ENCODE measurements around the gene TMEM184B. TPM values are rescaled to one million over a fixed set of nuclear protein-coding genes. Genes with fewer than 3 reads are reported as not detected.
A peak's percentile ranks its signal among the peaks of the same experiment; 100 is the strongest.

The TMEM184B gene
- total RNA-seq, 1 donor from 2014 or later, result 81.0 TPM

DNA sequence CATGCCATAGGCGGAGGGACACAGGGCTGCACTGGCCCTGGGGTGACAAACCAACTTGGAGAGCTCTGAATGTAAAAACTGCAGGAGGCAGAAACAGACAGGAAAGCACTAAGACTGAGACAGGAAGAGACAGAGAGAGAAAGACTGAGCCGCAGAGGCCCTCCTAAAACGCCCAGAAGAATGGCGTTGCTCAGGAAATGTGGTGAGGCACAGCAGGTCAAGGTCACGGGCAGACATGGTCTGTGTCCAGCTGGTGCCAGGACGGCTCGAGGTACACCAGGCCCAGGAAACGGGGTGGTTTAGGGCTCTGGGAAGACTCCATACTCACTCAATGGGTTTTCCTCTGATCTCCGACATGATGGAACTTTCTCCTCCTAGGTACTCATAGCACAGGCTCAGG is 41.9 kb downstream of the TMEM184B start:
- no peak overlapping the region for H3K4me3 Mint-ChIP-seq (ENCODE audit: unreplicated experiment)
- no peak overlapping the region for H3K27ac Mint-ChIP-seq (ENCODE audit: unreplicated experiment)
- H3K36me3 Mint-ChIP-seq (ENCODE audit: unreplicated experiment), result no peaks in the 10 kb centered on the region
- peaks cover 10% of the 10 kb centered on the region for H3K4me1 Mint-ChIP-seq (ENCODE audit: low read depth, unreplicated experiment)
- no peak for DNase-seq
- TF ChIP-seq, protein P1, sequence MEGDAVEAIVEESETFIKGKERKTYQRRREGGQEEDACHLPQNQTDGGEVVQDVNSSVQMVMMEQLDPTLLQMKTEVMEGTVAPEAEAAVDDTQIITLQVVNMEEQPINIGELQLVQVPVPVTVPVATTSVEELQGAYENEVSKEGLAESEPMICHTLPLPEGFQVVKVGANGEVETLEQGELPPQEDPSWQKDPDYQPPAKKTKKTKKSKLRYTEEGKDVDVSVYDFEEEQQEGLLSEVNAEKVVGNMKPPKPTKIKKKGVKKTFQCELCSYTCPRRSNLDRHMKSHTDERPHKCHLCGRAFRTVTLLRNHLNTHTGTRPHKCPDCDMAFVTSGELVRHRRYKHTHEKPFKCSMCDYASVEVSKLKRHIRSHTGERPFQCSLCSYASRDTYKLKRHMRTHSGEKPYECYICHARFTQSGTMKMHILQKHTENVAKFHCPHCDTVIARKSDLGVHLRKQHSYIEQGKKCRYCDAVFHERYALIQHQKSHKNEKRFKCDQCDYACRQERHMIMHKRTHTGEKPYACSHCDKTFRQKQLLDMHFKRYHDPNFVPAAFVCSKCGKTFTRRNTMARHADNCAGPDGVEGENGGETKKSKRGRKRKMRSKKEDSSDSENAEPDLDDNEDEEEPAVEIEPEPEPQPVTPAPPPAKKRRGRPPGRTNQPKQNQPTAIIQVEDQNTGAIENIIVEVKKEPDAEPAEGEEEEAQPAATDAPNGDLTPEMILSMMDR (IDR thresholded peaks at IDR 0.05; ENCODE audit: partially characterized antibody, unreplicated experiment), result no peak
- peaks cover 3% of the 10 kb centered on the region for H3K27me3 Mint-ChIP-seq (ENCODE audit: unreplicated experiment)
- peaks cover 5% of the 10 kb centered on the region for H3K9me3 Mint-ChIP-seq (ENCODE audit: unreplicated experiment)

DNA sequence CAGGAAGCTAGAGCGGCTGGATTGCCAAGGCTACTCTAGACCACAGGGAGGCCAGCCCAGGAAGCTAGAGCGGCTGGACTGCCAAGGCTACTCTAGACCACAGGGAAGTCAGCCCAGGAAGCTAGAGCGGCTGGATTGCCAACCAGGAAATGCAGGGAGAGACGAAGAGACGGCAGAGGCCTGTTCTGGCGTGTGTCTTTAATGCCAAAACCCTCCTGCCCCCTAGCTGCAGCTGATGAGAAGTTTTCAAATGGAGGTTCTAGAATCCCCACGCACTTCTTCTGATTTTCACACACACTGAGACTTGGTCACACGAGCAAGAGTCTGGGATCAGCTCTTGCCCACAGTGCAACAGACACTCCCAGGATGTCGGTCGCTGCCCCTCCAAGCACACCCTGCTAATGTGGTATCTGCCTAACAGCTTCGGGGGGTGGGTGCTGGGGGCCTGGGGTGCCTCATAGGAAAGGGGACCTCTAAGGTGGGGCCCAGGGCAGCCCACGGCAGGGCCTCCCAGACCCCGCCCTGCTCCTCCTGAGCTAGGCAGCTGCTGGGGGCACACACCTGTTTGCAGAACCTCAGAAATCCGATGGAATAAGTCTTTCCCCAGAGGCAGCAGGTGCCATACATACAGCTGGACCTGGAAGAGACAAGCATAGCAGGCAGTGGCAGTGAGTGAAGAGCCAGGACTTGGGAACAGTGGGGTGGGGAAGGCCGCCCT is 42.5 kb downstream of the TMEM184B start:
- no peak overlapping the region for H3K4me3 Mint-ChIP-seq (ENCODE audit: unreplicated experiment)
- H3K27me3 Mint-ChIP-seq (ENCODE audit: unreplicated experiment), result peaks cover 3% of the 10 kb centered on the region
- no peak for DNase-seq
- no peak overlapping the region for H3K27ac Mint-ChIP-seq (ENCODE audit: unreplicated experiment)
- H3K9me3 Mint-ChIP-seq (ENCODE audit: unreplicated experiment), result peaks cover 4% of the 10 kb centered on the region
- no peaks in the 10 kb centered on the region for H3K36me3 Mint-ChIP-seq (ENCODE audit: unreplicated experiment)
- H3K4me1 Mint-ChIP-seq (ENCODE audit: low read depth, unreplicated experiment), result peaks cover 7% of the 10 kb centered on the region
- TF ChIP-seq, protein P1 (IDR thresholded peaks at IDR 0.05; ENCODE audit: partially characterized antibody, unreplicated experiment), result no peak

DNA sequence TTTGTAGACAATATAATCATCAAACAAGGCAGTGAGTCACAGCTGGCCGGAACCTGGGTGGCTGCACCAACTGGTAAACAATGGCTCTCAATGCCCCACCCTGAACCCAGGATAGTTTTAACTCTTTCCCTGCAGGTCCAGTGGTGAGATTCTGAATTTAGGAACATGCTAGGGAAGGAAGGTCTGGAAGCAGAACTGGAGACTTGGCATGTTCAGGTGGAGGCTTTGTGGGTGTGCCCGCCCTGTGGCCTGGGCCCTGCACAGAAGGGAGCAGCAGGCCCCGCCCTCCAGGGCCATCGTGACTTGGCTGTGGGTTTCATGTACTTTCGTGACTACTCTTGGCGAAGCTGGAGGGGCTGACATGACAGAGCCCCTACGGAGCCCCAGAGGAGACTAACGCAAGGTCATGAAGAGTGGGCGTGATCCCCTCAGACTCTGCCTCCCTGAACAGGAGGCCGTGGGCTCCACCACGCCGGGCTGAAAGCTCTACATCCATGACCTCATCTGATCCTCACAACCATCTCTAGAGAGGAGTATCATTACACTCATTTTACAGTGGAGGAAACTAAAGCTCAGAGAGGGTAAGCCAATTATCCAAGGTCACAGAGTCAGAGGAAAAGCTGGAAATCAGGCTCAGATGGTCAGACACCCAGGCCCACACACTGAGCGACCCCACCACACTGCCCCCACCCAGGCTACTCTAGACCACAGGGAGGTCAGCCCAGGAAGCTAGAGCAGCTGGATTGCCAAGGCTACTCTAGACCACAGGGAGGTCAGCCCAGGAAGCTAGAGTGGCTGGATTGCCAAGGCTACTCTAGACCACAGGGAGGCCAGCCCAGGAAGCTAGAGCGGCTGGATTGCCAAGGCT is 43.7 kb downstream of the TMEM184B start:
- no peaks in the 10 kb centered on the region for H3K36me3 Mint-ChIP-seq (ENCODE audit: unreplicated experiment)
- H3K27ac Mint-ChIP-seq (ENCODE audit: unreplicated experiment), result peak overlapping the region; percentile 33
- peaks cover 5% of the 10 kb centered on the region for H3K4me1 Mint-ChIP-seq (ENCODE audit: low read depth, unreplicated experiment)
- TF ChIP-seq, protein P1 (IDR thresholded peaks at IDR 0.05; ENCODE audit: partially characterized antibody, unreplicated experiment), result no peak
- H3K9me3 Mint-ChIP-seq (ENCODE audit: unreplicated experiment), result peaks cover 2% of the 10 kb centered on the region
- H3K27me3 Mint-ChIP-seq (ENCODE audit: unreplicated experiment), result peaks cover 3% of the 10 kb centered on the region
- no peak for DNase-seq
- no peak overlapping the region for H3K4me3 Mint-ChIP-seq (ENCODE audit: unreplicated experiment)

DNA sequence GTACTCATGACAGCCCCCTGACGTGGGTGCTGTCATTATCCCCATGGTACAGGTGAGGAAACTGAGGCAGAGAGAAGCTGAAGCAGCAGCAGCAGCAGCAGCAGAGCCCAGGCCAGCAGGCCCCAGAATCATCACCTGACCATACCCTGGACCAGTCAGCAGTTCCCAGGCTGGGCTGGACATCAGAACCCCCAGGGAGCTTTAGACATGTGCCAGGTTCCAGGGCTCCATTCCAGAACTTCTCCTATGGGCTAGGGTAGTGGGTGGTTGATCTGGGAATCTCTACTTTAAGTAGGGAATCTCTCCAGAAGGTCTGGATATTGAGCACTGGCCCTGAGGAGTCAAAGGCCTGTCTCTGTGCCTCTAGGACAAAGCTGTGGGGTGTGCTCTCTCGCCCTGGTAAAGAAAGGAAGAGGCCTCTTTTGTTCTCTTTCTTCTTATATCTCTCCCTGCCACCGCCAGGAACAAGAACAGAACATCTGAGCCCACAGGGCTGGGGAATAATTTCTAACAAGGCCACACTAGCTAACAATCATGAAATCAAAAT is 44.4 kb downstream of the TMEM184B start:
- DNase-seq, result no peak
- Mint-ChIP-seq H3K27ac (ENCODE audit: unreplicated experiment) (peak overlapping the region; percentile 33), H3K36me3 (ENCODE audit: unreplicated experiment) (no peaks in the 10 kb centered on the region), H3K27me3 (ENCODE audit: unreplicated experiment) (peaks cover 3% of the 10 kb centered on the region), H3K4me3 (ENCODE audit: unreplicated experiment) (no peak overlapping the region), H3K4me1 (ENCODE audit: low read depth, unreplicated experiment) (peaks cover 8% of the 10 kb centered on the region), H3K9me3 (ENCODE audit: unreplicated experiment) (peaks cover under 1% of the 10 kb centered on the region)
- TF ChIP-seq, protein P1 (IDR thresholded peaks at IDR 0.05; ENCODE audit: partially characterized antibody, unreplicated experiment), result no peak

All from glutamatergic neuron (in vitro differentiated cells).